NOMO-1 treated with dmso at 0.1 percent for 144 hours (cell line): ENCODE data around the gene RAD51B.
A peak's percentile ranks its signal among the peaks of the same experiment; 100 is the strongest.

ENCODE experiments used
- DNase-seq: peaks from one replicate; lab custom pipeline; 2025; ENCODE audit not compliant: unreplicated experiment; lab: John Stamatoyannopoulos, UW

RAD51B gene

DNA sequence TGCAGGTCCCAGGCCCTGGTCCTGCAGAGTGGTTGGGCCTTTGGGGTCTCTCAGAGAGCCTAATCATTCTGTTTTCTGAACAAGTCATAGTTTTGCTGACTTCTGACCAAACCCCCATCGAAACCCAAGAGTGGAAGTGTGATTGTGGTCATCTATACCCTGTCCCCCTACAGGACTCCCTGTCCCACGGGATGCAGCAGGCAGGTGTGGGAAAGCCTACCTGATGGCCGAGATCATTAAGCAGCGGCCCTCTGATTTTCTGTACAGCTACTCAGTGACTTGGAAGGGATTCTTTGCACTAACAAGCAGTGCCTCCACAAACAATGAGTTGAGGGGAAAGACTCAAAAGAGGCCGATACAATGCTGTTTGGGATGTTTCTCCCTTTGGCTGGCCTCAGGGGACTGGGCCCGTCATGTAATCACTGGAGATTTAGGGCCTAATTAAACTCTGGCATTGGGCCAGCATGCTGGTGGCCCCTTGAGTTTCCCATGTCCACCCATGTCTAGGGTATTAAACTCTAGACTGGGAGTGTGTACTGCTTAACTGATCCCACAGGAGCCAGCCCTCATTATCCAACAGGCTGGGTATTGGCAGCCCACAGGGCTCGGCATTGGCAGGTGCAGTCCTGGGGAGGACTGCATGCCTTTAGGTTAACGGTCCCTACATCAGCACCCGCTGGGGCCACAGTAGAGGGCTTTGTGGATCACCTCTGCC is 780.5 kb downstream of the RAD51B start:
- DNase-seq = no peak

DNA sequence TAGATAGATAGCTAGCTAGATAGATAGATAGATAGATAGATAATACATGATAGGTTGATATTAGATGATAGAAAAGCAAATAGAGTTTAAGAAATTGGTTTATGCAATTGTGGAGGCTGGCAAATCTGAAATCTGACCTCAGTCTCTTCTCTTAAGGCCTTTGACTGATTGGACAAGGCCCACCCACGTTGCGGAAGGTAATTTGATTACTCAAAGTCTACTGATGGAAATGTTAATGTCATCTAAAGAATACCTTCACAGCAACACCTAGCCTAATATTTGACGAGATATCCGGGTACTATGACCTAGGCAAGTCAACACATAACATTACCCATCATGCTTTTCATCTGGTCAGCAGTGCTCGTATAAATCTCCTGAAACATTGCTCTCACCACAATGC is 782.9 kb downstream of the RAD51B start:
- no peak for DNase-seq

DNA sequence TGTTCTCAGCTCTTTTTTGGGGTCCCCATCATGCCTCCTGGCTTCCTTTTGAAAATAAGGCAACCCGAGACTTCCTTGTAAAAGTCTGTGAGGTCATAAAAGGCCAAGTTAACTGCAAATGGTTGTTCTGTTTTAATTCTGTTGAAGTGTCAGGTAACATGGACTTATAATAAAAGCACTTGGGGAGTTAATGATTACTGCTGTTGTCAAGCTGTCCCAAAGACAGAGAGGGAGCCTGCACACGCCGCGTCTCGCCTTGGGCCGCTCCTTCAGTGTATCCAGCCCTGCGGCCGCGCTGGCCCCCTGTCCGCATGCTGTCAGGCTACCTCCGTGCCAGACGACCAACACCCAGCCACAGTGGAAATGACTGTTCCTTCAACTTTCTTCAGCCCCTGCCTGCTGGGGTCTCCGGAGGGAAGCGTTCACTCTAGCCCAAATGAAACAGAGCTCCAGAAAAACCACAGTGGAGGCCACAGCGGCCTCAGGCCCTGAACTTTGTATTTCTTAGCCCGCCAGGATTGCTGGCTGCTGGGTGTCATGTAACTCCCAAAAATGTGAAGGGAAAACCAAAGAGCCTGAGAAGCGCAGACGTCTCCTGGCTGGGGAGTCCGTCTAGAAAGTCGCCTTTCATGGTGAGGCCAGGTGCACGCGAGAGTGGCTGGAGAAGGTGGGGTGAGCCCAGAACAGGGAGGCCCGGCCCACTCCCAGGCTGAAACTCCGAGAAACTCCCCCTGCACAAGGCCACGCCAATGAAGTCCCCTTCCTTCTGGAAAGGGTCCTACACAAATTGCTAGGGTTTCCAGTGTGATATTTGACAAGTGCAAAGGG is 784.2 kb downstream of the RAD51B start:
- DNase-seq = no peak

DNA sequence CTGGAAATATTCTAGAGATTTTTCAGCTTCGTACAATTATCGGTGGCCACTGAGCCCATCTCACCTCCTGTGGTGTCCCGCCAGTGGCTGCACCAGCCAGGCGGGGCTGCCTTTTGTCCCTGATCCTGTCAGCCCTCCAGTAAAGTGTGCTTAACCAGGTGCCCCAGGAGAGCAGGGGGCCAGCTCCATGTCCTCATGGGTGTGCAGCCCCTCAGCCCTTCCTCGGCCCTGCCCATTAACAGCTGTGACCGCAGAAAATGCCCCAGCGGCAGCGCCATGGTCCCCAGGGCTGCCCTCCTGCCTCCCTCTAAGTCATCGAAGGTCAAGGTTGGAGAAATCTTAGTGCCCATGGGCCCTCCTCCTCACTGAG is 784.8 kb downstream of the RAD51B start:
- no peak for DNase-seq

DNA sequence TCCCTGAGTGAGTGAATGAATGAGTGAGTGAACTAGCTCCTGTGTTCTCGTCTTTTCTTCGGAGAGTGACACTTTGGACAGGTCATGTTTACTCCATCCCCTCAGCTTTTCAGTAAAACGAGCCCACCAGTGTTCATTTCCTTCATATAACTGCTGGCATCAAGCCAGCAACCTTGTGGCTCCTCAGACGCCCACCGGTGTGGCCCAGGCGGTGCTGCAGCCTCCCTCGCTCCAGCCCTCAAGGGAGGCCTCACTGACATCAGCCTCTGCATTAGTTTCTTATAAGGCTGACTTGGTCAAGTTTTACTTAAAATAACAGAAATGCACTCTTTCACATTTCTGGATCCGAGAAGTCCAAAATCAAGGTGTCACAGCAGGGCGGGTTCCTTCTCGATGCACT is 785.2 kb downstream of the RAD51B start:
- no peak for DNase-seq

DNA sequence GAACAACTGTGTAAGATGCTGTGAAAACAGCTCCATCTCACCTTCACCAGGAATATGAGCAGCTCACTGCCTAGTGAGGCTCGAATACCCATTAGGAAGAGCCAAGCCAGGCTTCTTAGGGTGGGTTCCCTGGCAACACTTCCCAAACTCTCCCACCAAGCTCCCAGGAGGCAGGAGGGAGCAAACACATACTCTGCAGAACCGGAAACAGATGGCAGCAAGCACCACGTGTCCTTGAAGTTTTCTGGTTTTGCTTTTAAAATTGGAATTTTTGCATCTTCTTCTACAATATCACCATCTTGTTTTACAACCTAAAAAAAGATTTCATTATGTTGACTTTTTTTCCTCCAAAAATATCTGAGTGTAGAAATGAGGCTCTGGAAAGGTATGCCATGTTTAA is 786.6 kb downstream of the RAD51B start:
- DNase-seq = no peak

DNA sequence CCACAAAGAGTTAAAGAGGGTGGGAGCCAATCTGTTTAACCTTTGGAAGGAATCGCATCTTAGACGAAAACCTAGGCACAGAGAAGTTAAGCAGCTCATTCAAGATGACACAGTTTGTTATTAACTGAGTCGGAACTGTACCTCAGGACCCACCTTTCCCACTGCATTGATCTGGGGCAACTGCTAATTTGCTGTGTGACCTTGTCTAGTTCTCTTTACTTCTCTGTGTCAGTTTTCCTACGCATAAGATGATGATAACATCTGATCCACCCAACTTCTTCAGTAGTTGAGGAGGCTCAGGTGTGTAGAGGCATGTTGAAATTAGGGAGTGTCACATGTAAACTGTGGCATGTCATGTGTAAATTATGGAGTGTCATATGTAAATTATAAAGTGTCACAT is 787.1 kb downstream of the RAD51B start:
- DNase-seq = no peak

DNA sequence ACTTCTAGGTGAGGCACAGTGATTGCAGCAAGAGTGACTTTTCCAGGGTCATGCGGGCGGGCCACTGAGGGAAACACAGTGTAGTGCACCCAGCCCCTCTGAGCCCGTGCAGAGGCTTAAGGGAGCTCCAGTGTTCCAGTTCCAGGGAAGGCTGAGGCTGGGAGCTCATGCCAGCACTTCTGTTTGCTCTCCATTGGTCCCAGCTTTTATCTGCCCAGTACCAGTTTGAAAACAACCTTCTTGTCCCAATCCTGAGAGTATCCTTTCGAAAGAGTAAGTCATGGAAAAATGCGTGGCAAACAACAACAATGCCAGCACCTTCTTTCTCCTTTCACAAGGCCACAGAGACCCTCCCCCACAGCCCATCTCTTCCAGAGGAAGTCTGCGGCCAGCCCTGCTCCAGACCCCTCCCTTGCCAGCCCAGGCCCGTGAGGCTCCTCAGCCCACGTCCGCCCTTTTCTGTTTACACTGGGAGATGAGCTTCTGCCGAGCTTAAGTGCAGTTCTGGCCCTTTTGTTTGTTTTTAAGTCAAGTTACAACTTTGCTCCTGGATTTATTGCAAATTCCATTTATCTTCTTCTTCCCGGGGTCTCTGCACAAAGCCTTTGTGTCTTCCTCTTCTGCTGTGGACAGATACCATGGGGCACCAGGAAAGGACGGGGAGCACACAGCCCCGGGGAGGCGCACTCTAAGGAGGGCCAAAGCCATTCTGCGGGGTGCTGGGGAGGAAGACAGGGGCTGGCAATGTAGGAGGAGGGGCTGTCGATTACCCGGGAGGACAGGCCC is 787.7 kb downstream of the RAD51B start:
- no peak for DNase-seq

DNA sequence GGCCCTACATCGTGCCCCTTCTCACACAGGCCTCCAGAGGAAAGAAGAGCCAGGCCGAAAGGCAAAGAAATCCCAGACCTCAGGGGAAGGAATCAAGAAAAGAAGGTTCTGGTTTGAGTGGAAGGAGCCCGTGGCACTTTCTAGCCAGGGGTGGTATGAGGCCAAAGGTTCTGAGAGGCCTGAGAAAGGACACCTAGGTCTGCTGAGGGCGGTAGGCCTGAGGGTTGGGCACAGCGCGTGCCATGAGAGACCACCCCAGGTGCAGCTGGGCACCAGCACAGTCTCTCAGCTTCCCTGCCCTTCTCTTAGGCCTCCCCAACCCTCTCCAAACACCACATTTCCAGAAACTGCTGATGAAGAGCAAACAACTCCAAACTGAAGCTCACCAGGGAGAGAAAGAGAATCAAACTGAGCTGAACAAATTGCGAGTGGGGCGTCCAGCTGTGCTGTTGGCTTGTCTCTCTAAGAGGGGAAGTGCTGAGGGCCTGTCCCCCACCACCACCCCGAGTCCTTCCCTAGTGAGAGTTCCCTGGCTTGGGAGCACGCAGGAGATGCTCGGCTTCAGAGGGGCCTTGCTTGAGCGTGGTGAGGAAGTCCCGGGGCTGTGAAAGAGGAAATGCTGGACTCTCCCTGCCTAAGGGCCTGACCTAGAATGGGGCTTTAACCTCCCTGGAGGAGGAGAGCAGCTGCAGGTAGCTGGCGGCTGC is 788.4 kb downstream of the RAD51B start:
- peak; percentile 16 for DNase-seq

DNA sequence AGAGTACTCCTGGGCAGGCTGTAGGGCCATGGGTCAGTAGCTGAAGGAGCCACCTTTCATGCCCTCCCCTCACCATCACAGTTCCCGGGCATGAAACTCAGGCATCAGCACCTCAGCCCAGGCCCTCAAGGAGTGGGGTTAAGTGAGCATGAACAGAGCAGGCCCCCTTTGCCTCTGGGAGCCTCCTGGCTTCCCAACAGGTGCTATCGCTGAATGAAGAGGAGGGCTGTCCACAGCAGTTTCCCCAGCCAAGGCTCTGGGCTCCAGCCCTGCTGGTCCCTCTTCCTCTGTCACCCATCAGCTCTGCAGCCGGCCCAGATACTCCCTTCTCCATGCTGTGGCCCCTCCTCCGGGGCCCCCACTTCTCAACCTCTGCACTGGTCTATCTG is 789.0 kb downstream of the RAD51B start:
- no peak for DNase-seq

DNA sequence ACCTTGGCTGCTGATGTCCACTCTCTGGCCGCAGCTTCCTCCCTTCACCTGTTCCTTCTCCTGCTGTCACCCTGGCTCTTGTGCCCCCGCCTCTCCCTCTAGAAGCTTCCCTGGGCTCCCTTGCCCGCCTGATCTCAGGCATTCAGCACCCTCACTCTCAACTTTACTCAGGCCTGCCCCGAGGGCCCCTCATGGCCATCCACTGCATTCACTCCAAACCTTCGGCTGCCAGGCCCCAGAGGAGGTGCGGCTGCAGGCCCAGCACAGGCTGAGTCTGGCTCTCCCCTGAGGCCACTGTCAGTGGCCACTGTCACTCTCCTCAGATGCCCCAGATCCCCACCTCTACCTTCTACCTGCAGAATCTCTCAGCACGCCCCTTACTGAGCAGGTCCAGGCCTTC is 789.4 kb downstream of the RAD51B start:
- no peak for DNase-seq

DNA sequence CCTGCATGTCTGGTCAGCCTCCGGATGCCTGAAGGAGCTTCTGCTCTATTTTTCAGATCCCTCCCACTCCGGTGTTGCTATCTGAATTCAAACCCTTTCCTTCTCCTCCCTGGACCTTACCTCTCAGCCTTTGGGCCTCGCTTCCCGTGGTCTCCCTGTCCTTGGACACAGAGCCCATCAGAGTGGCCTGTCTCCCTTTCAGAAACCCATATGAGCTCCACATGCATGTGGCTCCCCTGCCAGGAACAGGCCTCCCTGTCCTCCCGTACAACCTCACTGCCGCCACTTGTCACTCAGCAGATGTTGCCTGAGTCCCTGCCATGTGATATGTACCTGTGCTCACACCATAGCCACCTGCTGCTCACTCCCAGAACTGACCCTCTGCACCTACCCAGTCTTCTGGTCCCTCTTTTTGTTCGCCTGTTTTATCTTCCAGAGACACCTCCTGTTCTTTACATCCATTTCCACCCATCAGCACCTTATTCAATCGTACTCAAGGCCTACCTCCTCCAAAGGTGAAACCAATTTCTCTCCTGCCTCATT is 790.7 kb downstream of the RAD51B start:
- DNase-seq = no peak

DNA sequence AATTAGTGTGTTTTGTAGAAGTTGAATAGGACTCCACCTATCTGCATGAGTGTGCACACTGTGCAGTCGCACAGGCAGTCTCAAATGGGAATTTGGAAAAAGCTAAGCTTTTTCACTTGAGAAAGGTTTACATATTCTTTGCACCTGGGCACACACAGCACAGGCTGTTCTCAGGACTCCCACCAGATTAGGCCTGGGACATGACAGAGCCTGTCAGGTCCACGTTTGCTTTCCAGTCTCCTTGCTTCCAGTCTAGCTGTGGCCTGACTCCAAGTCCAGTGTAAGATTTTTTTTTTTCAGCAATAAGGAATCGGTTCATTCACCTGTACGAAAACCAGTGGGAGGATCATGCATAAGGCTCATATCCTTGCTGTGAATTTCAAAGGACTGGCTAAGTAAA is 792.0 kb downstream of the RAD51B start:
- DNase-seq = no peak

DNA sequence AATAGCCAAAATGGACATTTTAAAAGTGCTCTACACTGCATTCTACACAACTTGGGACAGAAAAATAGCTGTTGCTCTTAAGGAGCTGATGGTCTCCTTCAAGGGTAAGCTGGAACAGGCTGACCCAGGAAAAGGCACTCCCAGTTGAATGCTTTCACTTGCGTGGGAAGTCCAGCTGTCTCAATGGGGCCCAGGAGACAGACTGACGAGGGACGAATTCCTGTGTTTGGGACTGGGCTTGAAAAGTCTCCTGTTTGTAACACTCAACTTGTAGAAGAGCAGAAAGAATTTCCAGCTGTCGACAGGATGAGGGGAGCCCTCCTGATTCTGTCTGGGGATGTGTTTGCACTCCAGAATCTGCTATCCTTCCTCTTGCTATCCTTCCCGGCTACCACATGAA is 792.5 kb downstream of the RAD51B start:
- DNase-seq = no peak

DNA sequence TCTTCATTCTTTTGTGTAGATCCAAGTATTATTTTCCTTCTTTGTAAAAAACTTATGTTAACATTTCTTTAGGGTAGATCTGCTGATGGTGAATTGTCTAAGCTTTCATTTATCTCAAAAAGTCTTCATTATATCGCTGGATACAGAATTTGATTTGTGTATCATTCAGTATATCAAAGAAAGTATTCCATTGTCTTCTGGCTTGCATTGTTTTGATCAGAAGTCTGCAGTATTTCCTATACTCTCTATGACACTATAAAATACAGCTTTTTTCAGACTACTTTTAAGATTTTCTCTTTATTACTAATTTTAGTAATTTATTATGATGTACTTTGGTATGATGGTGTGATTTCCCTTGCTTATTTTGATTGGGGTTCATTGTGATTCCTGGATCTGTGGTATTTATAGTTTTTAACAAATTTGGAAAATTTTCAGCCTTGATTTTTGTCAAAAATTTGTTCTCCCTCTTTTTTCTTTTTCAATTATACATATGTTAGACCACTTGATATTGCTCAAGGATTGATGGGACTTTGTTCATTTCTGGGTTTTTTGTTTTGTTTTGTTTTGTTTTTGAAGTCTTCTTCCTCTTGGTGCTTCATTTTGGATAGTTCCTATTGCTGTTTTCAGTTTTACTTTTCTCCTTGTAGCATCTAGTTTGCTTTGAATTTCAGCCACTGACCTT is 796.8 kb downstream of the RAD51B start:
- no peak for DNase-seq

DNA sequence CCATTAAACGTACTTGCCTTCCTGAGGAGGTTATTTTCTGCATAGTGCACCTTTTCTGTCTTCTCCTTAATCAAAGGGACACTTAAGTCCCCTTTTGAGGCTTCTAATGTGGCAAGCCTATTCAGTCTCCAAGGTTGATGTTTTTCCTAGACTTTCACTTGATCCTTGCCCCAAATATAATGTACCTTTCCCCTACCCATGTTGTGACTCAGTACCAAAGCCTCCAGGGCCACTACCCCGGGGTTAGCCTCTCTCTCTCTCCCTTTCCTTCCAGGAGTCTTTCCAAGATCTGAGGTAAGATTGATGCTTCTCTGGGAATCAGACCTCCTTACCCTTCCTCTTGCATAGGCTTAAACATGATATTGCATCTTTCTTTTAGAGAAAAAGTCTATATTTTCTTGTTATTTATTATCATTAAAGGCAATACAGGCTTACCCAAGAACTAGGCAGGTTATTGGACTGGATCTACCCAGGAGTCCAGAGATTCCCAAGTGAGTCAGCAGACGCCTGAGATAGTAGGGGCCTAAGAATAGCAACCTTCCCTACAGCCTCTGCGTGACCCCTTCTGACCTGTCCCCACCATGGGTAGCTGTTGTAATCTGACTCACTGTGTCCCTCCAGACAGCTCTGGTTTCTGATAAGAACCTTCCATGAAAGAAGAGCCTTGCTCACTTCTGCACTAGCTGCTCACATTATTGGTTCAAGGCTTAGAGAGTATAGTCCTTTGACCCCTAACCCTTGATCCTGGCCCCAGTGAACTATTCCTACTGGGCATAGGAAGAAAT is 800.4 kb downstream of the RAD51B start:
- DNase-seq = no peak

DNA sequence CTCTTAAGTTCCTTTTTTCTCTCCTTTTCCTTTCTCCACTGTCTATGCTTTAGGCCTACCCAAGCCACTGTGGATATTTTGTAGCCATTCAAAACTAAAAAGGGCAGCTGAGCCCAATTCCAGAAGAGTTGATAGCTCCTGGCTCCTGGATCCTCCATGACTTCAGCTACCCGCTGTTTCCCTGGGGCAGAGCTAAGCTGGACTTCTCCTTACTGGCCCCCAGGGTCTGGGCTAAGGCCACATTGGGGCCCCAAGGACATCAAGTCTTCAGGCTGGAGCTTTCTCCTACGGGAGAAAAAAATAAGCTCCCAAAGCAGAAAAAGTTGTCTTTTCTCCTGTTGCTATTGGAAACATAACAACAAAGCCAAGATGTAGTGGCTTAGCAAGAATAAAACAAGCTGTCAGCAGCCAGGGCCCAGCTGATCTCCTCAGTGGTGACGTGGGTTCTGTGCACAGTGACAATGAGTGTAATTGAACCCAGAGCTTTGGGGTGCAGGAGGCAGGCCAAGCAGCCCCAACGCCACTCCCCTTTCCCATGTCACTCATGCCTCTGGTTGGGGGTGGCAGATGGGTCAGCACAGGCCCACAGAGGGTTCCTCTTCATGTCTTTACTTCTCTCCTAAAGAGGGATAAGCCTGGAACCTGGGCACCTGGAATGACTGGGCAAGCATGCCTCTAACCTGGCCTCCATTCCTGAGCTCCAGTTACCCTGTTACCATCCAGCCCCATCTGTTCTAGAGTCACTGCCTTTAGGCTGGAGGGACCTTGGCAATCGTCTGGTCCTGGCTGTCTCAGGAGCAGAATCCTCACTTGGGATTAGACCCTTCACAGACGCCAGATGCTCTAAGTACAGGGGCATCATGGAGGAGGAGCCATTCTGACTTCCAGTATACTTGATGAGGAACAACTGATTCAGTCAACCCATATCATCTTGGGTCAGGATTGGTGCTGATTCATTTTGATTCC is 802.1 kb downstream of the RAD51B start:
- DNase-seq = no peak

DNA sequence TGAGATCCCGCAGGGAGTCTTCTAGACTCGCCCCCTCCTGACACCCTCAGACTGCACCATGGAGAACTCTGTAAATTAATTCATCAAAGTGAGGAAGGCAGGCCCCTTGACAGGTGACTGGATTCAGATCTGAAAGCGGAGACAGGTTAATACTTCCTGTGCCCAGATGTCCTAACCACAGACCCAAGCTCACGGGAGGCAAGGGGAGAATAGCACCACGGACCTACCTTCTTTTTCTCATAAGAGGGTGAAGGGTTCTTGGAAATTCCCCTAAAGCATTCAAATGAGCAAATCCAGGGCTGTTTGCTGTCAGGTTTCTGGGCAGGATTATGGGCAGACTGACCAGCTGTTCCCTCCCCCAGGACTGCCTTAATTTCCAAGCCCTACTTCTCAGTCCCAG is 803.3 kb downstream of the RAD51B start:
- no peak for DNase-seq

DNA sequence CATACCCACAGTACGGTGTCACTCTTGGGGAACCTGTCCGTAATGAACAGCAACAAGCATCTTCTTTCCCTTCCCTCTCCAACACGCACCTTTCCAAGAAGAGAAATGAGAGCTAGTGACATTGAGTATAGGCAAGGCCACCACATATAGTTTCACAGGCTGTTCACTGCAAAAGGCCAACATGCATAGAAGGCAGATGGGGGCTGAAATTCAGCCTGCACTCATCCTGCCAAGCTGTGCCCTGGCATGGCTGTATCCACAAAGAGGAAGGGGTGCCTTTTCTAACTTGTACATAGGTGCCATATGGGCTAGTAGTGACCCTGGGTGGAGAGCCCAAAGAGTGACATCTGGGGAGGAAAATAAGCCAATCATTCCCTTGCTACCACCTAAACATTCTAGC is 803.7 kb downstream of the RAD51B start:
- no peak for DNase-seq
